Measurements from ENCODE around the gene ACTG1.

DNA sequence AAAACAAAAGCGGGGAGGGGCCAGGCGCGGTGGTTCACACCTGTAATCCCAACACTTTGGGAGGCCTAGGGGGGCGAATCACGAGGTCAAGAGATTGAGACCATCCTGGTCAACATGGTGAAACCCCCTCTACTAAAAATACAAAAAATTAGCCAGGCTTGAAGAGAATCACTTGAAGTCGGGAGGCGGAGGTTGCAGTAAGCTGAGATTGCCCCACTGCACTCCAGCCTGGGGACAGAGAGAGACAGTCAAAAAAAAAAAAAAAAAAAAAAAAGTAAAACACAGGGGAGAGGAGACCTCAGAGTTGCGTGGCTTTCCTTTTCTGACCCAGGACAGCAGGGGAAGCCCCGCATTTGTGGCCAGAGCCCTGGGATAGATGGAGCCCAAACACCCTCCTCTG, 19.9 kb downstream of the ACTG1 start:
- no peak for TF ChIP-seq POLR2AphosphoS5 (IDR thresholded peaks at IDR 0.05; ENCODE audit: insufficient read depth in 1 of 2, low read depth in 1 of 2)
- TF ChIP-seq, protein P1, sequence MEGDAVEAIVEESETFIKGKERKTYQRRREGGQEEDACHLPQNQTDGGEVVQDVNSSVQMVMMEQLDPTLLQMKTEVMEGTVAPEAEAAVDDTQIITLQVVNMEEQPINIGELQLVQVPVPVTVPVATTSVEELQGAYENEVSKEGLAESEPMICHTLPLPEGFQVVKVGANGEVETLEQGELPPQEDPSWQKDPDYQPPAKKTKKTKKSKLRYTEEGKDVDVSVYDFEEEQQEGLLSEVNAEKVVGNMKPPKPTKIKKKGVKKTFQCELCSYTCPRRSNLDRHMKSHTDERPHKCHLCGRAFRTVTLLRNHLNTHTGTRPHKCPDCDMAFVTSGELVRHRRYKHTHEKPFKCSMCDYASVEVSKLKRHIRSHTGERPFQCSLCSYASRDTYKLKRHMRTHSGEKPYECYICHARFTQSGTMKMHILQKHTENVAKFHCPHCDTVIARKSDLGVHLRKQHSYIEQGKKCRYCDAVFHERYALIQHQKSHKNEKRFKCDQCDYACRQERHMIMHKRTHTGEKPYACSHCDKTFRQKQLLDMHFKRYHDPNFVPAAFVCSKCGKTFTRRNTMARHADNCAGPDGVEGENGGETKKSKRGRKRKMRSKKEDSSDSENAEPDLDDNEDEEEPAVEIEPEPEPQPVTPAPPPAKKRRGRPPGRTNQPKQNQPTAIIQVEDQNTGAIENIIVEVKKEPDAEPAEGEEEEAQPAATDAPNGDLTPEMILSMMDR (IDR thresholded peaks at IDR 0.05), result no peak
- no peak for TF ChIP-seq POLR2A (IDR thresholded peaks at IDR 0.05)

Data from vagina (tissue), 2 donors.